ENCODE data around the gene SLMAP.

GRCh38 chr3:57957824-57958223 lies 201.7 kb downstream of the SLMAP start:
- no peak for TF ChIP-seq CTCF (IDR thresholded peaks at IDR 0.05; ENCODE audit: insufficient read depth, low read depth, low read length)
- no peak for TF ChIP-seq EZH2 (IDR thresholded peaks at IDR 0.05; ENCODE audit: insufficient read depth, low read length)
